GM12891 (cell line): ENCODE results near the gene OVOL1.

Experiments used
- DNase-seq: peaks from one replicate; pipeline ENCODE4 v3.0.0; 2011; ENCODE audit warnings: low spot score; ENCODE audit not compliant: insufficient read length
- FAIRE-seq: peaks from 2 replicates; lab custom pipeline; 2011; peaks lifted over from hg19 to GRCh38; lab: Jason Lieb, UNC
- PAX5 ChIP-seq: IDR thresholded peaks from 2 replicates; pipeline ENCODE4 v1.6.1; 2011; ENCODE audit warnings: low read length, moderate library complexity, mild to moderate bottlenecking; ENCODE audit not compliant: insufficient read depth, severe bottlenecking
- POLR2A ChIP-seq: IDR thresholded peaks from 2 replicates; pipeline ENCODE4 v1.6.1; 2011; ENCODE audit warnings: low read depth, low read length, control low read depth
- POLR2AphosphoS5 ChIP-seq: IDR thresholded peaks from 2 replicates; pipeline ENCODE4 v1.6.1; 2011; ENCODE audit warnings: low read depth, low read length, control low read depth
- POU2F2 ChIP-seq: IDR thresholded peaks from 2 replicates; pipeline ENCODE4 v1.6.1; 2011; ENCODE audit warnings: low read depth, mild to moderate bottlenecking, control low read depth, low read length, moderate library complexity
- SPI1 ChIP-seq: IDR thresholded peaks from 2 replicates; pipeline ENCODE4 v1.6.1; 2011; ENCODE audit warnings: low read depth, low read length, control low read depth
- TAF1 ChIP-seq: IDR thresholded peaks from 2 replicates; pipeline ENCODE4 v1.6.1; 2011; ENCODE audit warnings: low read depth, low read length, control low read depth

Gene OVOL1

GRCh38 chr11:65790902-65791650 lies 4.2 kb downstream of the OVOL1 start:
- FAIRE-seq (peak; percentile 5), DNase-seq (no peak)
- TF ChIP-seq TAF1 (no peak), POLR2A (no peak), SPI1 (no peak), PAX5 (no peak), POLR2AphosphoS5 (no peak), POU2F2 (no peak)

- FAIRE-seq (peak; percentile 100), DNase-seq (peak; percentile 81)
- TF ChIP-seq PAX5 (peak; percentile 35), SPI1 (peak; percentile 53), POLR2A (no peak), POU2F2 (no peak)
Measured at GRCh38 chr11:65791719-65792213, 4.9 kb downstream of the OVOL1 start.

- no peak for DNase-seq
- FAIRE-seq: no peak
- TF ChIP-seq TAF1: no peak
- no peak for TF ChIP-seq POU2F2
- TF ChIP-seq POLR2AphosphoS5: no peak
- no peak for TF ChIP-seq SPI1
- TF ChIP-seq POLR2A: no peak
- TF ChIP-seq PAX5: no peak
Measured at GRCh38 chr11:65792456-65792855, 5.6 kb downstream of the OVOL1 start.

DNA sequence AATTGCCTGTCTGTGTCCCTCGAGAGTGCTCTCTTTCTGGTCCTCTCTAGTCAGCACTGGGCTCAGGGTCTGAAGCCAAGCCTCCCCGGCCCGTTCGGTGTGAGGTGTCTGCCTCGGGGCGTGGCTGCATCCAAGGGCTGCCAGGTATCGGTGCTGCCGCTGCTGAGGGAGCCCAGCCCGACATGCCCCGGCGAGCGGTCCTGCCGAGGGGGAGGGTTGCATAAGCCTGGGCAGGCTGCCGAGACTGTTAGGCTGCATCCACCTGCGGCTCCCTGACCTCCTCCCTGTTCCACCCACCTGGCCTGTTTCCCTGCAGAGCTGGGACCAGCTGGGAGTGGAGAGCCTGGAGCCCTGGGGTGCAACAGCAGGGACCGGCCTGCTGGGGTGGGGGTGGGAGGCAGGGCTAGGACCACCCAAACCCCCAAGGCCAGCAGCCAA lies 6.3 kb downstream of the OVOL1 start:
- DNase-seq: no peak
- TF ChIP-seq POLR2A (no peak), POLR2AphosphoS5 (no peak), SPI1 (no peak), TAF1 (no peak), POU2F2 (no peak), PAX5 (no peak)
- FAIRE-seq: no peak

DNA sequence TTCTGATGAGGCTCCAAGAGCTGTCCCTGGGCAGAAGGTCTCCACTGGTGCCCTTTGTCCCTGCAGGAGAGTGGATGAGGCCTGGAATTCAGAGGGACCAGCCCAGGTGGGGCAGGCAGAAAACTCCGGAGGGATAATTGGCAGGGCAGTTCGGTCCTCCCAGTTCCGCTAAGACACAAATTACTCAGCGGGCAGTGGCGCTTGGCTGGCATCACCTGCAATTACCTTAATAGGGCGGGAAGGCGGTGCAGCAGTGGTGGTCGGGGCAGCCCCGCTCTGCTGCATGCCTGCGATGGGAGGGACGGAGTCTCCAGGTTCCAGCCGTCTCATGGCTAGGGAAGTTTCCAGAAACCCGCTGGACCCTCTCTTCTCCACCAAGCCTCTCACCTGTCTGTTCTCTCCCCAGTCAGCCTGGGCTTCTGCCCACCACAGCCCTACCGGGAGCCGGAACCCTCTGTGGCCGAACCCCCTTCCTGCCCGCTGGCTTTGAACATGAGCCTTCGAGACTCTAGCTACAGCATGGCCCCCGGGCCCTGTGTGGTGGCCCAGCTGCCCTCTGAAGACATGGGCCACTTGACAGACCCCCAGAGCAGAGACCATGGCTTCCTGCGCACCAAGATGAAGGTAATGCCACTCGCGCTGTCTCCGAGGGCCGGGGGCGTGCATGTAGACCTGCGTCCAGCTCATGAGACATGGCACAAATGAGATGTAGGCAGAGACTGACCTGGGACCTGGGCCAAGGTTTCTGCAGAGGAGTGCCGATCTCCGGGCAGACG lies 7.0 kb downstream of the OVOL1 start:
- no peak for FAIRE-seq
- no peak for DNase-seq

GRCh38 chr11:65794570-65795510 lies 8.0 kb downstream of the OVOL1 start:
- FAIRE-seq (no peak), DNase-seq (no peak)
- TF ChIP-seq TAF1 (no peak), POU2F2 (no peak), SPI1 (no peak), PAX5 (no peak), POLR2AphosphoS5 (no peak)

More for the DNA sequence above, 7.0 kb downstream of the OVOL1 start:
- TF ChIP-seq POU2F2 (no peak), TAF1 (no peak), SPI1 (no peak), POLR2A (no peak), POLR2AphosphoS5 (no peak), PAX5 (no peak)

GRCh38 chr11:65796726-65797601 lies 10.1 kb downstream of the OVOL1 start:
- no peak for FAIRE-seq

GRCh38 chr11:65797711-65798110 lies 10.8 kb downstream of the OVOL1 start:
- FAIRE-seq (peak; percentile 45), DNase-seq (no peak)

More at GRCh38 chr11:65796726-65797601, 10.1 kb downstream of the OVOL1 start:
- no peak for DNase-seq
- no peak for TF ChIP-seq POLR2A
- no peak for TF ChIP-seq TAF1
- TF ChIP-seq POLR2AphosphoS5: no peak
- no peak for TF ChIP-seq SPI1
- TF ChIP-seq POU2F2: no peak
- no peak for TF ChIP-seq PAX5

More at GRCh38 chr11:65797711-65798110, 10.8 kb downstream of the OVOL1 start:
- no peak for TF ChIP-seq PAX5
- TF ChIP-seq SPI1: no peak
- no peak for TF ChIP-seq POLR2A
- no peak for TF ChIP-seq TAF1
- no peak for TF ChIP-seq POLR2AphosphoS5
- TF ChIP-seq POU2F2: no peak
